MM.1S (cell line): Measurements from ENCODE around the gene CCDC157.

Experiments
- EZH2 ChIP-seq: fragments of 300-600 bp; sonication (generic); optimal IDR thresholded peaks from 2 replicates; pipeline ENCODE3; 2017; ENCODE audit warnings: low read depth, mild to moderate bottlenecking, antibody characterized with exemption, low read length, mixed read lengths
- TF ChIP-seq, protein P1 (sequence below): fragments of 300-600 bp; sonication (generic); IDR thresholded peaks from 2 replicates; pipeline ENCODE4 v1.5.1; 2016; ENCODE audit warnings: antibody characterized with exemption, low read length, mixed read lengths

DNA sequence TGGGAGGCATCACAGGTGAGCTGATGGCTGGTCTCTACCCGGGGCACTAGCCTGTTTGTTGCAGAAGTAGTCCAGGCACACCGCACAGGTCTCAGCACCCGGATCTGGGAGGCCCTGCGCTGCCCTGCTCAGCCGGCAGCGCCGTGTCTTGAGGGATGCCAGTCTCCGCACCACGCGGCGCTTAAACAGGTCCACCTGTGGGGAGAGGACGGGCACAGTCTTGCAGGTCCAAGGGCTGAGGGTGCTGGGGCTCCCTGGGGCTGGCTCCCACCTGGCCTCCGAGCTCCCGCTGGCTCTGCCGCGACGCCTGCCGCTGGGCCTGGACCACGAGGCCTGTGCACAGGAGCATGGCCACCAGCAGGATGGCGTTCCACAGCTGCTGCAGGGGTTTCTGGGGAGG lies 23.2 kb downstream of the CCDC157 start:
- TF ChIP-seq, protein P1, sequence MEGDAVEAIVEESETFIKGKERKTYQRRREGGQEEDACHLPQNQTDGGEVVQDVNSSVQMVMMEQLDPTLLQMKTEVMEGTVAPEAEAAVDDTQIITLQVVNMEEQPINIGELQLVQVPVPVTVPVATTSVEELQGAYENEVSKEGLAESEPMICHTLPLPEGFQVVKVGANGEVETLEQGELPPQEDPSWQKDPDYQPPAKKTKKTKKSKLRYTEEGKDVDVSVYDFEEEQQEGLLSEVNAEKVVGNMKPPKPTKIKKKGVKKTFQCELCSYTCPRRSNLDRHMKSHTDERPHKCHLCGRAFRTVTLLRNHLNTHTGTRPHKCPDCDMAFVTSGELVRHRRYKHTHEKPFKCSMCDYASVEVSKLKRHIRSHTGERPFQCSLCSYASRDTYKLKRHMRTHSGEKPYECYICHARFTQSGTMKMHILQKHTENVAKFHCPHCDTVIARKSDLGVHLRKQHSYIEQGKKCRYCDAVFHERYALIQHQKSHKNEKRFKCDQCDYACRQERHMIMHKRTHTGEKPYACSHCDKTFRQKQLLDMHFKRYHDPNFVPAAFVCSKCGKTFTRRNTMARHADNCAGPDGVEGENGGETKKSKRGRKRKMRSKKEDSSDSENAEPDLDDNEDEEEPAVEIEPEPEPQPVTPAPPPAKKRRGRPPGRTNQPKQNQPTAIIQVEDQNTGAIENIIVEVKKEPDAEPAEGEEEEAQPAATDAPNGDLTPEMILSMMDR: no peak
- TF ChIP-seq EZH2: no peak
